ENCODE results near the gene CD163L1.

Gene CD163L1

DNA sequence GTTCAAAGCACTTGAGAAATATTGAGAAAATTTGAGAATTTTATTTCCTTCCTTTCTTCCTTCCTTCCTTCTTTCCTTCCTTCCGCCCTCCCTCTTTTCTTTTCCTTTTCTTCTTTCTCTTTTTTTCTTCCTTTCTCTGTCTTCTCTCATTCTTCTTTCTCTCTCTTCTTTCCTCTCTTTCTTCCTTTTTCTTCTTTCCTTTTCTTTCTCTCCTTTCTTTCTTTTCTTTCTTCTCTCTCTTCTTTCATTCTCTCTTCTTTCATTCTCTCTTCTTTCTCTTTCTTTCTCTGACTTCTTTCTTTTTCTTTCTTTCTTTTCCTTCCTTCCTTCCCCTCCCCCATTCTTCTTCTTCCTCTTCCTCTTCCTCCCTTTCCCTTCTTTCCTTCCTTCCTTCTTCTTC lies 44.9 kb downstream of the CD163L1 start:
- Histone ChIP-seq H3K4me1 (ENCODE audit: control insufficient read depth, insufficient read depth, low read length) (no peaks in the 10 kb centered on the region), H3K9ac (ENCODE audit: low read depth, low read length) (no peak overlapping the region), H3K27me3 (ENCODE audit: control insufficient read depth, insufficient read depth, low read length) (no peaks in the 10 kb centered on the region)

DNA sequence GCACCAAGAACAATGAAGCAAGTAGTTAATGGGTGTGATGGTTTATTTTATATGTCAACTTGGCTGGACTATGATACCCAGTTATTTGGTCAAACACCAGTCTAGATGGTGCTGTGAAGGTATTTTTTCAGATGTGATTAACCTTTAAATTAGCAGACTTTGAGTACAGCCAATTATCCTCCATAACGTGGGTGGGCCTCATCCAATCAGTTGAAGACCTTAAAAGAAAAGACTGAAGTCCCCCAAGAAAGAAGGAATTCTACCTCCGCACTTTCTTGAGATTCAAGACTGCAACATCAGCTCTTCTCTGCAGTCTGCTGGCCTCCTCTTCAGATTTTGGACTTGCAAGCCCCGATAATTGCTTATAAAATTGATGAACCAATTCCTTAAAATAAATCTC lies 47.5 kb downstream of the CD163L1 start:
- Histone ChIP-seq H3K4me1 (ENCODE audit: control insufficient read depth, insufficient read depth, low read length) (no peaks in the 10 kb centered on the region), H3K27me3 (ENCODE audit: control insufficient read depth, insufficient read depth, low read length) (no peaks in the 10 kb centered on the region), H3K36me3 (ENCODE audit: control insufficient read depth, insufficient read depth, low read length) (no peaks in the 10 kb centered on the region), H3K4me3 (ENCODE audit: low read depth, low read length) (no peak overlapping the region), H3K9ac (ENCODE audit: low read depth, low read length) (no peak overlapping the region), H3K9me3 (ENCODE audit: control insufficient read depth, insufficient read depth, low read length) (no peaks in the 10 kb centered on the region)

More for the DNA sequence above, 44.9 kb downstream of the CD163L1 start:
- Histone ChIP-seq H3K36me3 (ENCODE audit: control insufficient read depth, insufficient read depth, low read length) (no peaks in the 10 kb centered on the region), H3K9me3 (ENCODE audit: control insufficient read depth, insufficient read depth, low read length) (no peaks in the 10 kb centered on the region), H3K4me3 (ENCODE audit: low read depth, low read length) (no peak overlapping the region)

DNA sequence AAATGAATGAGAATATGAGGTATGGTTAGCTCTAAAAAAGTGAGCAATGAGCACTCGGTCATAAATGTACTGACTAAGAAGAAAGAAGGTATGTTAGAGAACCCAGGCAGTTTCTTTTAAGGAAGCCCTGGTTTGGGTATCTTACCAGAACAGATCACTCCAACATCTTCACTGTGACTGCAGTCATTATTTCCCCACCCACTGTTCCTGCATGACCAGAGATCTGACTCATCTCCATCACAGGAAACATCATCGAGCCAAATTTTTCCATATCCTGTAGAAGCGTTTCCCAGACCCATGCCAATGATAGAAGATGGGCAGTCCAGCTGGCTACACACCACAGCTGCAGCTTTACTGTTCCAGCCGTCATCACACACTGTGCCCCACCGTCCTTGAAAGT lies 48.0 kb downstream of the CD163L1 start:
- no peaks in the 10 kb centered on the region for H3K9me3 ChIP-seq (ENCODE audit: control insufficient read depth, insufficient read depth, low read length)
- no peak overlapping the region for H3K9ac ChIP-seq (ENCODE audit: low read depth, low read length)
- no peaks in the 10 kb centered on the region for H3K36me3 ChIP-seq (ENCODE audit: control insufficient read depth, insufficient read depth, low read length)
- H3K4me3 ChIP-seq (ENCODE audit: low read depth, low read length): no peak overlapping the region
- H3K4me1 ChIP-seq (ENCODE audit: control insufficient read depth, insufficient read depth, low read length): no peaks in the 10 kb centered on the region
- no peaks in the 10 kb centered on the region for H3K27me3 ChIP-seq (ENCODE audit: control insufficient read depth, insufficient read depth, low read length)

DNA sequence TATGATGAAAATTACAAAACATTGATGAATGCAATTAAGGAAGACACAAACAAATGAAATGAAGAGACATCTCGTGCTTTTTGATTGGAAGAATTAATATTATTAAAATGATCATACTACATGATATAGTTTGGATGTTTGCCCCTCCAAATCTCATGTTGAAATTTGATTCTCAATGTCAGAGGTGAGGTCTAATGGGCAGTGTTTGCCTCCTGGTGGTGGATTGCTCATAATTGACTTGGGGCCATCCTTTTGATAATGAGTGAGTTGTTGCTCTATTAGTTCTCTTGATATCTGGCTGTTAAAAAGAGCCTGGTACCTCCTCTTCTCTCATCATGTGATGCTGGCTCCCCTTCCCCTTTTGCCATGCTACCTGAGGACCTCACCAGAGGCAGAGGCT lies 56.7 kb downstream of the CD163L1 start:
- no peak overlapping the region for H3K9ac ChIP-seq (ENCODE audit: low read depth, low read length)
- no peaks in the 10 kb centered on the region for H3K9me3 ChIP-seq (ENCODE audit: control insufficient read depth, insufficient read depth, low read length)
- no peak overlapping the region for H3K4me3 ChIP-seq (ENCODE audit: low read depth, low read length)
- no peaks in the 10 kb centered on the region for H3K36me3 ChIP-seq (ENCODE audit: control insufficient read depth, insufficient read depth, low read length)
- H3K27me3 ChIP-seq (ENCODE audit: control insufficient read depth, insufficient read depth, low read length): no peaks in the 10 kb centered on the region
- no peaks in the 10 kb centered on the region for H3K4me1 ChIP-seq (ENCODE audit: control insufficient read depth, insufficient read depth, low read length)

DNA sequence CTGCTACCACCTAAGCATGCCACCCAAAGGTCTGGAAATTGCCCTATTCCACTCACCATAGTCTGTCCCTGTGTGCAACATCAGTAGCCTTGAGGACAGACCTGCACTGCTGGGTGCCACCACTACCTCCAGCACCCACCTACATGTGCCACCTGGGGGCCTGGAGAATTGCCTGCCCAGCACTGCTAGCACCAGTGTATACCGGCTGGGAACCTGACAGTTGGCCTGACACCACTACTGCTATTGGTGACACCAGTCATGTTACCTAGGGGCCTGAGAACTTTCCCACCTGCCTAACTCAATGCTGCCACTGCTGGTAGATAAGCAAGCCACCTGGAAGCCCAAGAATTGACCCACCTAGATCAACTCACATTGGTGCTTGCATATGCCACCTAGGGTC lies 60.8 kb downstream of the CD163L1 start:
- Histone ChIP-seq H3K36me3 (ENCODE audit: control insufficient read depth, insufficient read depth, low read length) (no peaks in the 10 kb centered on the region), H3K9ac (ENCODE audit: low read depth, low read length) (no peak overlapping the region), H3K4me3 (ENCODE audit: low read depth, low read length) (no peak overlapping the region), H3K4me1 (ENCODE audit: control insufficient read depth, insufficient read depth, low read length) (no peaks in the 10 kb centered on the region), H3K9me3 (ENCODE audit: control insufficient read depth, insufficient read depth, low read length) (no peaks in the 10 kb centered on the region), H3K27me3 (ENCODE audit: control insufficient read depth, insufficient read depth, low read length) (no peaks in the 10 kb centered on the region)

DNA sequence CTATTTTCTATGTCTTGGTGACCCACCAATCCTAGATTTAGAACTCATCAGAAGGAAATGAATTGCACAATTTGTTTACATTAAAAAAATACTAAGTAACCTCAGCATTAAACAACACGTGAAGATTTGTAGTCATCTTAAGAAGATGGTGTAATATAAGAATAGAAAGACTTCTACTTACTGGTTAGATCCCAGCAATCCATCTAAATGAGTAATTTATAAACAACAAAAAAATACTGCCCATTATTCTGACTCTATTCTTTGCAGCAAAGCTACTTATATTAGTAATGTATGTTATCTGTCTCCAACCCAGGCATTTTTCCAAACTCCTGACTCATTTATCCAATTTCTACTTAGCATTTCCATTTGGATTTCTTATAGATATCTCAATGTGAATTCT lies 67.8 kb downstream of the CD163L1 start:
- Histone ChIP-seq H3K9me3 (ENCODE audit: control insufficient read depth, insufficient read depth, low read length) (no peaks in the 10 kb centered on the region), H3K36me3 (ENCODE audit: control insufficient read depth, insufficient read depth, low read length) (no peaks in the 10 kb centered on the region), H3K27me3 (ENCODE audit: control insufficient read depth, insufficient read depth, low read length) (peaks cover 3% of the 10 kb centered on the region), H3K9ac (ENCODE audit: low read depth, low read length) (no peak overlapping the region), H3K4me1 (ENCODE audit: control insufficient read depth, insufficient read depth, low read length) (no peaks in the 10 kb centered on the region), H3K4me3 (ENCODE audit: low read depth, low read length) (no peak overlapping the region)

DNA sequence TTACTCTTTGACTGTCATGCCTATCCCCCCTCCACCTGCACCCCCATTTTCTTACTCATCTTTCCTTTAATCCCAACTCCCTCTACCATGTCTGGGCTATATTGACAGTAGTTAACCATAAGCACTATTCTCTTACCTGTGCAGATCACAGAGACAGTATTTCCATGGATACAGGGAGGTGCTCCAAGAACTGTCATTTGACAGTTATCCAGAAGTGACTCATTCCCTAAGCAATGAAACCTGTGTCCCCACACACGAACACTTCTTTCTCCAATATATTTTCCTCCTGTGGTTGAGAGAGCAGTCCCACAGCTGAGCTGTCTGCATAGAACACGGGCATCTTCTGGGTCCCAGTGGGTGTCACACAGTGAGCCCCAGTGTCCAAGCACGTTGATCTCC lies 68.8 kb downstream of the CD163L1 start:
- Histone ChIP-seq H3K27me3 (ENCODE audit: control insufficient read depth, insufficient read depth, low read length) (peaks cover 3% of the 10 kb centered on the region), H3K4me3 (ENCODE audit: low read depth, low read length) (no peak overlapping the region), H3K36me3 (ENCODE audit: control insufficient read depth, insufficient read depth, low read length) (no peaks in the 10 kb centered on the region), H3K9me3 (ENCODE audit: control insufficient read depth, insufficient read depth, low read length) (no peaks in the 10 kb centered on the region), H3K9ac (ENCODE audit: low read depth, low read length) (no peak overlapping the region), H3K4me1 (ENCODE audit: control insufficient read depth, insufficient read depth, low read length) (no peaks in the 10 kb centered on the region)

DNA sequence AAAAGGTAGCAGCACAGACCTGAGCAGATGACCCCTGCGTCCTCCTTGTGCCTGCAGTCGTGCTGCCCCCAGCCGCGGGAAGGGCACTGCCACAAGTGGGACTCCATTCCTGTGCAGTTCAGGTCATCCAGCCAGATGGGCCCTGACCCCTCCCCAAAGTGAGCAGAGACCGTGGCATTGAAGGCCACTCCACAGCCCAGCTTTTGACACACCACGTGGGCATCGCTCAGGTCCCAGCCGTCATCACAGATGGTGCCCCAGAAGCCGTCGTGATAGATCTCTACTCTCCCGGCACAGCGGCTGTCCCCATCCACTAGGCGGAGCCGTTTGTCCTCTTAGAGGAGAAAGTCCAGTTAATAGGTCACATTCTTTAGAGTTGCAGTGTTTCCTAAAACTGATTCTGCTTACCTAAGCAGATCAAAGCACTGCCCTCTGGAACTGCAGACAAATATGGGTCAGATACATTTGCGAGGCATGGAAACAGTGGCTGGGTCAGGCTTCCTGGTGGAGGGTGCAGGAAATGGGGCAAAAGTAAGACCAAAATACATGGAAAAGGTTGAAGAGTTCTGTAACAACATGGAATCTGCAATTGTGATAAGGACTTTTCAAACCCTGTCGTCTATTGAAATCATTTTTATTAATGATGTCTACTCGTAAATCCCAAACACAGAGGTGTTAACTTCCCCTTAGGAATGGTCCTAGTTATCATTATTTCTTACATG lies 69.4 kb downstream of the CD163L1 start:
- no peaks in the 10 kb centered on the region for H3K4me1 ChIP-seq (ENCODE audit: control insufficient read depth, insufficient read depth, low read length)
- H3K9me3 ChIP-seq (ENCODE audit: control insufficient read depth, insufficient read depth, low read length): no peaks in the 10 kb centered on the region
- H3K36me3 ChIP-seq (ENCODE audit: control insufficient read depth, insufficient read depth, low read length): no peaks in the 10 kb centered on the region
- H3K4me3 ChIP-seq (ENCODE audit: low read depth, low read length): no peak overlapping the region
- H3K9ac ChIP-seq (ENCODE audit: low read depth, low read length): no peak overlapping the region
- H3K27me3 ChIP-seq (ENCODE audit: control insufficient read depth, insufficient read depth, low read length): peaks cover 3% of the 10 kb centered on the region

DNA sequence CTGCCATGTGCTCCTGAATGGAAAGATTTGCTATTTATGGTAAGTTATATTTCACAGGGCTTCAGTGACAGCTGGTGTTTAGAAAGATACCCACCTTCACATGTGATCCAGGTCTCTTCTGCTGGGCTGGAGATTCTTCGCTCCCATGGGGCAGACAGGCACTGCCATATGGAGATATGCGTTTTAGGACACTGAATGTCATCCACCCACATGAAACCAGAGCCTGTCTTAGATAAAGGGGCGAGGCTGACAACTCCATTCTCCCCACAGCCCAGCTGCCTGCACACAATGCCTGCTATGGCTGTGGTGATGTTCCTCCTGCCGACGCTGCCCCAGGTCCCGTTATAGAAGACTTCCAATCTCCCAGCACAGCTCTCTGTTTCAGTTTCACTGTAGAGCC lies 70.7 kb downstream of the CD163L1 start:
- Histone ChIP-seq H3K9me3 (ENCODE audit: control insufficient read depth, insufficient read depth, low read length) (no peaks in the 10 kb centered on the region), H3K4me3 (ENCODE audit: low read depth, low read length) (no peak overlapping the region), H3K9ac (ENCODE audit: low read depth, low read length) (no peak overlapping the region), H3K27me3 (ENCODE audit: control insufficient read depth, insufficient read depth, low read length) (peaks cover 3% of the 10 kb centered on the region), H3K4me1 (ENCODE audit: control insufficient read depth, insufficient read depth, low read length) (no peaks in the 10 kb centered on the region), H3K36me3 (ENCODE audit: control insufficient read depth, insufficient read depth, low read length) (no peaks in the 10 kb centered on the region)

DNA sequence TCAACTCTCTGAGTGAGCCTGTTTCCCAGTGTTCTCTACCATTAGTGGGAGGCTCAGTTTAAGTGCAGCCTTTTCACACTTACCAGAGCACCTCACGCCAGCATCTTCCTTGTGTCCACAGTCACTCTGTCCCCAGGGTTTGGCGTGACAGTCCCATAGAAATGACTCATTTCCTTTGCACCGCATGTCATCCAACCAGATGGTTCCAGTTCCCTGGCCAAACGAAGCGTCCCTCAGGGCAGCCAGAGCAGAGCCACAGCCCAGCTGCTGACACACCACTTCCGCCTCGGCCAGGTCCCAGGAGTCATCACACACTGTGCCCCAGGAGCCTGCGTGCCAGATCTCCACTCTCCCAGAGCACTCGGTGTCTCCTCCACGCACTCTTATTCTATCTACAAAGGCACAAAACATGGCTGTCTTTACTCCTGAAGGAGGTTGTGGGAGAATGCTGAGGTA lies 74.7 kb downstream of the CD163L1 start:
- Histone ChIP-seq H3K27me3 (ENCODE audit: control insufficient read depth, insufficient read depth, low read length) (peaks cover 3% of the 10 kb centered on the region), H3K4me3 (ENCODE audit: low read depth, low read length) (no peak overlapping the region), H3K9me3 (ENCODE audit: control insufficient read depth, insufficient read depth, low read length) (no peaks in the 10 kb centered on the region), H3K9ac (ENCODE audit: low read depth, low read length) (no peak overlapping the region), H3K36me3 (ENCODE audit: control insufficient read depth, insufficient read depth, low read length) (no peaks in the 10 kb centered on the region), H3K4me1 (ENCODE audit: control insufficient read depth, insufficient read depth, low read length) (no peaks in the 10 kb centered on the region)

DNA sequence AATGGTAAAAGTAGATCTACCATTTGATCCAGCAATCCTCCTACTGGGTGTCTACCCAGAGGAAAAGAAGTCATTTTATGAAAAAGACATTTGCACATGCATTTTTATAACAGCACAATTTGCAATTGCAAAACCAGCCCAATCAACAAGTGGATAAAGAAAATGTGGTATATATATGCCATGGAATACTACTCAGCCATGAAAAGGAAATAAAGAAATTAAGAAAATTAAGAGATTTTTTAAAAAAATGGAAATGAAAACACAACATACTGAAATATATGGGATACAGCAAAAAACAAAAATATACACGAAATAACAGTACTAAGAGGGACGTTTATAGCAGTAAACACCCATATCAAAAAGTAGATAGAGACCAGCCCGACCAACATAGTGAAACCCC lies 81.2 kb downstream of the CD163L1 start:
- Histone ChIP-seq H3K4me1 (ENCODE audit: control insufficient read depth, insufficient read depth, low read length) (no peaks in the 10 kb centered on the region), H3K27me3 (ENCODE audit: control insufficient read depth, insufficient read depth, low read length) (no peaks in the 10 kb centered on the region), H3K9me3 (ENCODE audit: control insufficient read depth, insufficient read depth, low read length) (no peaks in the 10 kb centered on the region), H3K9ac (ENCODE audit: low read depth, low read length) (no peak overlapping the region), H3K4me3 (ENCODE audit: low read depth, low read length) (no peak overlapping the region), H3K36me3 (ENCODE audit: control insufficient read depth, insufficient read depth, low read length) (no peaks in the 10 kb centered on the region)

DNA sequence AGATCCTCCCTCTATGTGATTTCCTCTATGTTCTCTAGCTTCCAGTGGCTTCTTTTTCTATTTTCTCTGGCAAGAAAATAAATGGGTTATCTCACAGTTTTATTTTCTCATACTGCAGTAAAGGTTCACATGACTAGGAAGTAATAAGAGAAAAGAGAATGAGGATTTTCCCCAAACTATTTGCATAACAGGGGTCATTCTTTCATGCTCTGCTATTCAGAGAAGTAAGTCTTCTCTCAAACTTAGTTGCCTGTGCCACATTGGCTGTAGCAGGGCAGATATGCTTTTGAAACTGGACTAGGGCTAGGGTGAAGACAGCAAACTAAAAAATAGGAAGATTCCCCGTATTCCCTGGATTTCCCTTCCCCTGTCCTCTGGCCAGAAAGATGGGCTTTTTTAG lies 82.7 kb downstream of the CD163L1 start:
- Histone ChIP-seq H3K36me3 (ENCODE audit: control insufficient read depth, insufficient read depth, low read length) (no peaks in the 10 kb centered on the region), H3K4me3 (ENCODE audit: low read depth, low read length) (no peak overlapping the region), H3K27me3 (ENCODE audit: control insufficient read depth, insufficient read depth, low read length) (no peaks in the 10 kb centered on the region), H3K9me3 (ENCODE audit: control insufficient read depth, insufficient read depth, low read length) (no peaks in the 10 kb centered on the region), H3K4me1 (ENCODE audit: control insufficient read depth, insufficient read depth, low read length) (no peaks in the 10 kb centered on the region), H3K9ac (ENCODE audit: low read depth, low read length) (no peak overlapping the region)

All from iPS-15b (cell line).